DND-41 (cell line): ENCODE data around the gene FOXO3.

Experiments used
- CTCF ChIP-seq: IDR thresholded peaks from 2 replicates; pipeline ENCODE4 v1.5.1; 2012; ENCODE audit warnings: borderline replicate concordance, low read length, moderate library complexity, mild to moderate bottlenecking; ENCODE audit not compliant: poor library complexity, severe bottlenecking; ENCODE audit errors: extremely low read depth
- EZH2 ChIP-seq: IDR thresholded peaks from 3 replicates; pipeline ENCODE4 v1.6.1; 2012; ENCODE audit warnings: borderline replicate concordance, low read depth, mild to moderate bottlenecking, moderate library complexity, low read length, inconsistent platforms; ENCODE audit not compliant: severe bottlenecking

GRCh38 chr6:108561742-108562502 is 1.2 kb downstream of the FOXO3 start:
- TF ChIP-seq EZH2 (no peak), CTCF (no peak)
